Endothelial cell of umbilical vein (primary cell): ENCODE measurements around the gene RBM20. TPM values are rescaled to one million over a fixed set of nuclear protein-coding genes. Genes with fewer than 3 reads are reported as not detected.

ENCODE experiments used
- BruUV-seq: library from RNA; stranded (reverse); fragments of 400-500 nt; replicated peaks from 2 replicates; lab custom pipeline; 2021; lab: Mats Ljungman, UMichigan
- CTCF ChIA-PET: fragments of 300-600, 350-600 bp; sonication (Branson Sonifier 250); formaldehyde crosslinking; loops from one replicate; lab custom pipeline; 2021; ENCODE audit warnings: antibody characterized with exemption, inconsistent platforms; lab: Charles Lee
- POLR2A ChIA-PET: fragments of 300-600, 350-600 bp; sonication (Branson Sonifier 250); formaldehyde crosslinking; loops from one replicate; lab custom pipeline; 2021; ENCODE audit warnings: antibody characterized with exemption, inconsistent platforms; lab: Charles Lee
- DNase-seq: peaks from one replicate; pipeline ENCODE4 v3.0.0-alpha.2; 2011; ENCODE audit warnings: low read depth, low spot score
- FAIRE-seq: peaks from 2 replicates; lab custom pipeline; 2011; peaks lifted over from hg19 to GRCh38; lab: Jason Lieb, UNC
- H2AFZ ChIP-seq: 2 replicates; pipeline ENCODE4 v1.6.0; 2012; ENCODE audit warnings: low read depth, low read length, control low read depth, inconsistent platforms
- H3K27ac ChIP-seq: 2 replicates; pipeline ENCODE4 v1.5.1; 2011; ENCODE audit warnings: low read depth, mild to moderate bottlenecking, control low read depth, low read length, moderate library complexity; ENCODE audit not compliant: insufficient read depth
- H3K27me3 ChIP-seq, 2 experiments: 2 replicates each; pipeline versions ENCODE4 v1.6.0 to v1.6.1; 2011; ENCODE audit warnings: low read length in 2 of 2, mixed read lengths in 1 of 2; ENCODE audit not compliant: control insufficient read depth in 2 of 2, insufficient read depth in 2 of 2
- H3K36me3 ChIP-seq, 2 experiments: 2 replicates in 1 of 2; 3 replicates in 1 of 2; pipeline ENCODE4 v1.5.1; 2011; ENCODE audit warnings: low read length in 2 of 2, mild to moderate bottlenecking in 1 of 2, moderate library complexity in 1 of 2; ENCODE audit not compliant: control insufficient read depth in 2 of 2, insufficient read depth in 2 of 2; ENCODE audit errors: extremely low read depth in 1 of 2
- H3K4me1 ChIP-seq: 3 replicates; pipeline ENCODE4 v1.5.1; 2011; ENCODE audit warnings: mild to moderate bottlenecking, low read length; ENCODE audit not compliant: control insufficient read depth, insufficient read depth; ENCODE audit errors: extremely low read depth
- H3K4me2 ChIP-seq: 2 replicates; pipeline ENCODE4 v1.6.1; 2011; ENCODE audit warnings: low read length, control low read depth, mixed read lengths; ENCODE audit not compliant: insufficient read depth
- H3K4me3 ChIP-seq, 3 experiments: fragments of 200-600 bp in 1 of 3; sonication (generic), shearing (Covaris generic) in 1 of 3; replicated peaks in 1 of 3; 2 replicates each; pipeline ENCODE4 v1.5.1; 2011 to 2016; ENCODE audit warnings: control low read depth in 3 of 3, low read length in 3 of 3, mild to moderate bottlenecking in 2 of 3, inconsistent platforms in 1 of 3, low read depth in 1 of 3, moderate library complexity in 1 of 3; ENCODE audit not compliant: insufficient read depth in 1 of 3
- H3K79me2 ChIP-seq: 2 replicates; pipeline ENCODE4 v1.6.0; 2012; ENCODE audit warnings: low read length, inconsistent platforms; ENCODE audit not compliant: control insufficient read depth, insufficient read depth
- H3K9ac ChIP-seq: replicated peaks from 2 replicates; pipeline ENCODE3; 2011; ENCODE audit warnings: low read length, control low read depth; ENCODE audit not compliant: insufficient read depth; ENCODE audit errors: extremely low read depth
- H3K9me1 ChIP-seq: replicated peaks from 3 replicates; pipeline ENCODE4 v1.6.0; 2011; ENCODE audit warnings: mild to moderate bottlenecking, low read length; ENCODE audit not compliant: control insufficient read depth, insufficient read depth; ENCODE audit errors: extremely low read depth
- H3K9me3 ChIP-seq: replicated peaks from 2 replicates; pipeline ENCODE4 v1.5.1; 2012; ENCODE audit warnings: low read length, inconsistent platforms; ENCODE audit not compliant: control insufficient read depth, insufficient read depth
- H4K20me1 ChIP-seq: replicated peaks from 2 replicates; pipeline ENCODE3; 2011; ENCODE audit warnings: mild to moderate bottlenecking, low read length; ENCODE audit not compliant: control insufficient read depth, insufficient read depth; ENCODE audit errors: extremely low read depth
- EZH2 ChIP-seq: IDR thresholded peaks from 2 replicates; pipeline ENCODE4 v1.6.1; 2012; ENCODE audit warnings: borderline replicate concordance, low read depth, mild to moderate bottlenecking, moderate library complexity, low read length, inconsistent platforms; ENCODE audit not compliant: severe bottlenecking
- FOS ChIP-seq: IDR thresholded peaks from 2 replicates; pipeline ENCODE4 v1.6.1; 2011; ENCODE audit warnings: mild to moderate bottlenecking, low read length, moderate library complexity, borderline replicate concordance; ENCODE audit not compliant: insufficient read depth
- GATA2 ChIP-seq: IDR thresholded peaks from 2 replicates; pipeline ENCODE4 v1.7.0; 2011; ENCODE audit warnings: low read depth, mild to moderate bottlenecking, moderate library complexity, mixed read lengths, low read length; ENCODE audit not compliant: insufficient read length, insufficient read depth
- JUN ChIP-seq: IDR thresholded peaks from 2 replicates; pipeline ENCODE4 v1.6.1; 2011; ENCODE audit warnings: borderline replicate concordance, low read depth; ENCODE audit not compliant: insufficient read length, insufficient read depth
- MYC ChIP-seq: IDR thresholded peaks from one replicate; pipeline ENCODE4 v1.6.1; 2011; ENCODE audit warnings: mild to moderate bottlenecking, low read depth, low read length
- dilution Hi-C: fragments of 300-500 bp; cut with MboI; formaldehyde crosslinking; loops from one replicate; pipeline ENCODE4 v1.15.0; 2019; ENCODE audit warnings: low sequenced_read_pairs; ENCODE audit not compliant: extremely low pct_ligation_motif_present
- intact Hi-C: fragments of 100-400 bp; cut with micrococcal nuclease; formaldehyde crosslinking; loops from one replicate; pipeline ENCODE4 v1.10.0; 2022
- polyA plus RNA-seq, 4 experiments: library from polyadenylated mRNA; depleted of rRNA in 3 of 4; stranded (reverse) in 3 of 4; unstranded in 1 of 4; fragments of >200 nt; gene quantifications; 2 replicates each; pipeline versions ENCODE4 v1.2.1 to v1.2.3, GENCODE V29; 2011 to 2012; ENCODE audit warnings: missing spikeins in 1 of 4
- total RNA-seq: library from RNA; stranded (reverse); gene quantifications from 2 replicates; pipeline ENCODE4 v1.2.3, GENCODE V29; 2021
- TF ChIP-seq, protein P1 (sequence below): IDR thresholded peaks from 2 replicates; pipeline ENCODE4 v1.6.1; 2011; ENCODE audit not compliant: insufficient read depth, insufficient read length
- TF ChIP-seq, protein P2 (sequence below), 2 donors: IDR thresholded peaks; 1 replicate in 1 of 2; 2 replicates in 1 of 2; pipeline ENCODE4 v1.5.1; 2011; ENCODE audit warnings: low read length in 2 of 2, mild to moderate bottlenecking in 2 of 2, moderate library complexity in 2 of 2, control low read depth in 1 of 2, inconsistent platforms in 1 of 2, low read depth in 1 of 2; ENCODE audit not compliant: insufficient read depth in 1 of 2; ENCODE audit errors: extremely low read depth in 1 of 2

RBM20 gene
- total and polyA plus RNA-seq, 2 donors (not counting 3 experiments of a cell fraction or from before 2014, with no cell fraction given): 0.04 TPM; not detected in 1

DNA sequence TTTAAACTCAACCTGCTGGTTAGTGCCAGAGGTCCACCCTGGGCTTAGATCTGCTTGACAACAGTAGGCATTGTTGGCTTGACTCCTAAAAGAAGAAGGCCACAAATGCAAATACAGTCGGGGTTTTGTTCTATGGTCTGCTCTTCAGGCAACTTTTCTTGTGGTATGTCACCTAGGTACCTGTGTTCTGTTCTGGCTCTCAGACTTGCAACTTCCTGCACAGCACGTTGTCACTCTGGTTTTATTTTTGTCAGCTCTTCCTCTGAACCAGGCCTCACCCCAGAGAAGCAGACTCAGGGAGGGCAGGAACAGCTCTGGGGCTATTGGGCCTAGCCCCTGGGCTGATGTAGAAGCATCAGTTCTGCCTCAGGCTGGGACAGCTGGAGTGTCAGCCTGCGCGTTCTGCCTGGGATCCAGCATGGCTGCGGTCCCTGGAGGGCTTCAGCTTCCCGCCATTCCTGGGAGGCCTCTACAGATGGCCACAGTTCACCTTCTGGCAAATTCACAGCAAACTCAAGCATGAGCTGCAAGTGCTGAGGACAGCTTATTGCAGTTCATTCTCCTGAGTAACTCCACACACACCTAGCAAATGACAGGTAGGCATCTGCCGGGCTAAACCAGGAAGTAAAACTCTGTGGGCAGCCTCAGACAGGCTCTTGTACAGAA lies 216.6 kb downstream of the RBM20 start:
- intact Hi-C loops: loop anchor here (5.0 kb wide), 1 partner anchor 83 kb away; no protein-coding TSS in a partner anchor
- no peaks in the 10 kb centered on the region for H3K4me1 ChIP-seq
- no peak overlapping the region for H2AFZ ChIP-seq
- BruUV-seq: no TSS peak
- H3K4me2 ChIP-seq: no peak overlapping the region
- no peaks in the 10 kb centered on the region for H3K36me3 ChIP-seq
- H3K9me1 ChIP-seq: no peaks in the 10 kb centered on the region
- H3K4me3 ChIP-seq: no peak overlapping the region
- ChIA-PET POLR2A (no interaction called here), CTCF (no interaction called here)
- TF ChIP-seq, protein P1, sequence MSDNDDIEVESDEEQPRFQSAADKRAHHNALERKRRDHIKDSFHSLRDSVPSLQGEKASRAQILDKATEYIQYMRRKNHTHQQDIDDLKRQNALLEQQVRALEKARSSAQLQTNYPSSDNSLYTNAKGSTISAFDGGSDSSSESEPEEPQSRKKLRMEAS: no peak
- TF ChIP-seq FOS (no peak), EZH2 (no peak), GATA2 (no peak), JUN (no peak), MYC (no peak)
- TF ChIP-seq, protein P2, sequence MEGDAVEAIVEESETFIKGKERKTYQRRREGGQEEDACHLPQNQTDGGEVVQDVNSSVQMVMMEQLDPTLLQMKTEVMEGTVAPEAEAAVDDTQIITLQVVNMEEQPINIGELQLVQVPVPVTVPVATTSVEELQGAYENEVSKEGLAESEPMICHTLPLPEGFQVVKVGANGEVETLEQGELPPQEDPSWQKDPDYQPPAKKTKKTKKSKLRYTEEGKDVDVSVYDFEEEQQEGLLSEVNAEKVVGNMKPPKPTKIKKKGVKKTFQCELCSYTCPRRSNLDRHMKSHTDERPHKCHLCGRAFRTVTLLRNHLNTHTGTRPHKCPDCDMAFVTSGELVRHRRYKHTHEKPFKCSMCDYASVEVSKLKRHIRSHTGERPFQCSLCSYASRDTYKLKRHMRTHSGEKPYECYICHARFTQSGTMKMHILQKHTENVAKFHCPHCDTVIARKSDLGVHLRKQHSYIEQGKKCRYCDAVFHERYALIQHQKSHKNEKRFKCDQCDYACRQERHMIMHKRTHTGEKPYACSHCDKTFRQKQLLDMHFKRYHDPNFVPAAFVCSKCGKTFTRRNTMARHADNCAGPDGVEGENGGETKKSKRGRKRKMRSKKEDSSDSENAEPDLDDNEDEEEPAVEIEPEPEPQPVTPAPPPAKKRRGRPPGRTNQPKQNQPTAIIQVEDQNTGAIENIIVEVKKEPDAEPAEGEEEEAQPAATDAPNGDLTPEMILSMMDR (IDR thresholded peaks at IDR 0.05; ENCODE audit: extremely low read depth in 1 of 2, insufficient read depth in 1 of 2, low read depth in 1 of 2, low read length in 2 of 2): no peak
- H3K79me2 ChIP-seq: no peaks in the 10 kb centered on the region
- no peaks in the 10 kb centered on the region for H4K20me1 ChIP-seq
- no peak for DNase-seq
- no peaks in the 10 kb centered on the region for H3K9me3 ChIP-seq
- no peak overlapping the region for H3K9ac ChIP-seq
- H3K27ac ChIP-seq: no peak overlapping the region
- dilution Hi-C loops: no loop called here
- no peak for FAIRE-seq
- peaks cover 2 to 3% of the 10 kb centered on the region in 2 experiments for H3K27me3 ChIP-seq
